ENCODE data around the gene ATP1B1. TPM values are rescaled to one million over a fixed set of nuclear protein-coding genes. Genes with fewer than 3 reads are reported as not detected.

The ATP1B1 gene
- total RNA-seq, 1 experiment from 2014 or later = 22.6 TPM

- DNase-seq (ENCODE audit: low read depth) = no peak
These were observed 11.5 kb upstream of the ATP1B1 start for GRCh38 chr1:169094897-169095569.

GRCh38 chr1:169098380-169098779 lies 8.1 kb upstream of the ATP1B1 start:
- DNase-seq (ENCODE audit: low read depth) = no peak

DNA sequence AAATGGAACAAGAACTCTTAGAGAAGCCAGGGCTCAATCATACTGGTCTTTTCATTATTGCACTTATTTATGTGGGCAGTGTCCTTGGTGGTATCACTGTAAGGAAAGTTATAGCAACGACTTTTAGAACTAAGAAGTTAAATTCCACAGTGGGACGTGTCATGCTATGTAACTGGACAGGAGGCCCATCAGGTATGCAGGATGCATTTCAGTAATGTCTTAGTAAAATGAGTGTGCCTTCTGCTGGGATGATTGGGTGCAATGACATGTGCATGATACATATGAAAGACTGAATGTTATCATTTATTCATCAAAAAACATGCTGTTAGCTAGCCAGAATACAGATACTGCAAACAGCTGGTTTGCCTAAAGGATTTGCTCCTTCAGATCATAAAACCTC lies 6.9 kb upstream of the ATP1B1 start:
- DNase-seq (ENCODE audit: low read depth) = no peak

GRCh38 chr1:169100208-169100607 lies 6.3 kb upstream of the ATP1B1 start:
- no peak for DNase-seq (ENCODE audit: low read depth)

- DNase-seq (ENCODE audit: low read depth) = no peak
These were observed 5.8 kb upstream of the ATP1B1 start for GRCh38 chr1:169100651-169101088.

DNA sequence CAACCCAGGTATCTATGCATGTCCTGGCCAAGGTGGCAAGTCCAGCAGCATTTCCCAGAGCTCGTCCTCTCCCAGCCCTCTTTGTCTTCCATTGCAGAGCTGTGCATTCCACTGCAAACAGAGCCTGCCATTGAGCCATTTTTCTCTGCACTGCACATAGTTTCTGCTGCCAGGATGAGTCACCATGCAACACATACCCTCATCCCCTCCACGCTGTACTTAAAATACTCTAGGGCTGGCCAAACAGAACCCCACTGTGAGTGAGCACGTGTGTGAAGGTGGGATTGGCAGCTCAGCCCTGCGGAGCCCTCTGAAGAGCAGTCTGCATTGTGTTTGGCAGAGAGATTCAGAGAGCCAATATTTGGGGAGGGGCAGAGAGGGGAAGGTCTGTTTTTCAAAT lies 3.9 kb upstream of the ATP1B1 start:
- DNase-seq (ENCODE audit: low read depth) = peak; percentile 63

DNA sequence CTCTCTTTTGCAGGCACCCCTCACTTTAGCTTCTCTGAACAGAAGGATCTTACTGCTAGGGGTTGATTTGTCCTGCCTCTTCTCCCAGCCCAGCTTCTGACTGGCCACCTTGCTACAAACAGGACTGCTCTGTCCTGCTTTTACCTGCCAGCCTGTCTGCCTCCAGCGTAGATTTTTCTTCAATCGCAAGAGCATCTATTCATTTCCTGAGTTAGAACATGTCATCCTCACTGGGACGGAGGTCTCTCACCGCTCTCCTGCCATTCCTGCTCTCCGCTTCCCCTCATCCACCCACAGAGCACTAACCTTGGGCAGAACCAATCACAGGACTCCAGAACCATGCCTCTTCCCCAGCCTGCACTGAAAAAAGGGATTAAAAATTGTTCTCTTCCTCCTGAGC lies 3.5 kb upstream of the ATP1B1 start:
- no peak for DNase-seq (ENCODE audit: low read depth)

- DNase-seq (ENCODE audit: low read depth) = no peak
These were observed 3.0 kb upstream of the ATP1B1 start for GRCh38 chr1:169103480-169103893.

GRCh38 chr1:169105087-169105433 lies 1.4 kb upstream of the ATP1B1 start:
- DNase-seq (ENCODE audit: low read depth) = no peak

DNA sequence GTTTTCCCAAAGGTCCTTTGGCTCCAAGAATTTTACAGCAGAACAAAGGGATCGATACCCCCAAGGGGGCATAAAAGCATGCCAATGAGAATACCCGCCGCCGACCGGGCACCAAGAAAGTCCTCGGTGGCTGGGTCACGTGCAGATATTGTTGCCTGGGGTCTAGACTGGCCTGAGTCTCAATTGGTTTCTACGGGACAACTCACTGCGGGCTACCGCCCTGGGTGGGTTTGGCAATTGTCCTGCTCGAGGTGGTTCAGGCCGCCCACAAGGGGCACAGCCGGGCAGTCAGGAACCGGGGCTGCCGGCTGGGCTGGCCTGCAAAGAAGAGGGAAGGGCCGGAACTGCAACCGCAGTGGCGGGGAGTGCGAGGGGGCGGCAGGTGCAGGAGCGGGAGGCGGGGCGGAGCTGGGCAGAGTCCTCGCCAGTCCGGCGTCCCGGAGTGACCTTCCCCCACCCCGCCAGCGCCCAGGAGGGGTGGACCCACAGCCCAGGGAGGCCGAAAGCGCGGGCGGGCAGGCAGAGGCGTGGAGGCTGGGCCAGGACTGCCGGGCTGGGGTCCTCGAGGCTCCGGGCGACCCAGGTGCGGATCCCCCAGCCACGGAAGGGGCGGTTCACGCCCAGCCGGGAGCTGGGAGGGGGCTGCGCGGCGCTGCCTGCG lies 926 bp upstream of the ATP1B1 start:
- DNase-seq (ENCODE audit: low read depth) = peak; percentile 66

- peak; percentile 65 for DNase-seq (ENCODE audit: low read depth)
These were observed 572 bp downstream of the ATP1B1 start for GRCh38 chr1:169106921-169107602.

DNA sequence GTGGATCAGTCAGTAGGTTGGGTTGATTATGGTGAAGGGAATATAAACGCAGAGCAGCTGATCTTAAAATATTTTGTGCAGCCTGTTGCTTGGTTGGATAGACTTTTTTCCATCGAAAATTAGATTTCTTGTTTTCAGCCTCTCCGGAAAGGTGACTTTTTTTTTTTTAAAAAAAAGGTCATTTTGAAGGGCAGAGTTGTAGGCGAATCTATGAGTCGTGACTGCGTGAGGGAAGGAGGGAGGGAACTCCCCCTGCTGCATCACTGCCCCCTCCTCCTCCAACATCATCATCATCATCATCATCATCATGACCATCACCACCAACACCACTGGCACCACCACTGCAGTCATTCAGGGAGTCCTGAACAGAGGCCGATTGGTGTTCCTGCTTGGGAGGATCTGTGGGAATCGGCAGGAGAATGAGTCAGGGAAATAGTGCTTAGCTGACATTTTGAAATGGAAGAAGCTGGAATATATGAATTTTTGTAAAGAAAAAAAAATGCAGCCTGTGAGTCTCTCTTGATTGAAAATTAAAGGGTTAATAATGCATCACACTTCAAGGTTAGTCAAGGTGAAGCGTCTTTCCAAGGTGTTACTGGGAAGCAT lies 1.2 kb downstream of the ATP1B1 start:
- peak; percentile 65 for DNase-seq (ENCODE audit: low read depth)

- DNase-seq (ENCODE audit: low read depth) = no peak
These were observed 1.7 kb downstream of the ATP1B1 start for GRCh38 chr1:169108223-169108622.

DNA sequence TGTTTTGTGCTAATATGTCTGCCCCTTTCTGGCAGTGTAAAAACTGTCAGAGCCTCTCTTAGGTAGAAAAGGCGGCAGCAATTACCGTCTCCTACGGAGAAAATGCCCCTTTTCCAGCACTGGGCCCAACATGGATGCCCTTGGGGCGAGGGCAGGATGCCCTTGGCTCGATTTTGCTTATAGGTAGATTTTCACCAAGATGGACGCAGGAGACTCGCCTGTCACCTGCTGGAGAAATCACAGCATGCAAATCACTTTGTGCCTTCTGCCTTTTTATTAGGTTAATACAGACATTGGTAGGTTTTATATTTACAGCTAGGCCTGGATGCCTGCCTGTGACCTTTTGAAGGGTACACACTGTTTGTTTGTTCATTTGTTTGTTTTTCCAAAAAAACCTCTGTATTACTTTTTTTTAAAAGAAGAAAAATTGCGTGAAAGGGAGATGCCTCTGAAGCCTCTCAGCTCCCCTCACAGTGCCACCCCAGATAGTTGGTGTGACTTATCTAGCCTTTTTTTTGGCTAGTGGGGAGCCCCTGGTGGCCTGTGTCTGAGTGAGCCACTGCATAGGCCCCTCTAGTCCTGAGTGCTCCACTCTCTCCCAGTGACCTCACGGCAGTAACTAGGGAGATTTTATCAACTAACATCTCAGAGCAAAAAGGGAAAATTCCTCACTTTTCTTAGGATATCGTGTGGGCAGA lies 2.5 kb downstream of the ATP1B1 start:
- peak; percentile 37 for DNase-seq (ENCODE audit: low read depth)

- peak; percentile 69 for DNase-seq (ENCODE audit: low read depth)
These were observed 3.2 kb downstream of the ATP1B1 start for GRCh38 chr1:169109561-169110134.

DNA sequence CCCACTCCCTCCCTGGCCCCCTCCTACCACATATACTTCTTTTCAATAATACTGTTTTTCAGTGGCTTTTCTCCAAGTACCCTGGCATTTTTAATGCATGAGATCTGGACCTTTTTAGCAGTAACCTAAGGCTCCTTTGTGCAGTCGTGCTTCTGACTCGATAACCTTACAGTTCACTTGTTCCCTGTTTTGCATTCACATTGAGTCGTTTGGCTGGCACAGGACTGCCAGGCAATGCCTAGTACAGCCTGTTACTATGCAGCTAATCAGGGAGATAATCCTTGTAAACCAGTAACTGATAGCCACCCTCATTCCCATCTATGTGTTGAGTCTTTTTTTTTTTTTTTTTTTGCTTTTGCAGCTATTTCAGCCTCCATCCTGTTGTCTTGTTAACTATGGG lies 3.7 kb downstream of the ATP1B1 start:
- no peak for DNase-seq (ENCODE audit: low read depth)

- no peak for DNase-seq (ENCODE audit: low read depth)
These were observed 4.4 kb downstream of the ATP1B1 start for GRCh38 chr1:169110689-169111447.

GRCh38 chr1:169111472-169111871 lies 5.0 kb downstream of the ATP1B1 start:
- no peak for DNase-seq (ENCODE audit: low read depth)

DNA sequence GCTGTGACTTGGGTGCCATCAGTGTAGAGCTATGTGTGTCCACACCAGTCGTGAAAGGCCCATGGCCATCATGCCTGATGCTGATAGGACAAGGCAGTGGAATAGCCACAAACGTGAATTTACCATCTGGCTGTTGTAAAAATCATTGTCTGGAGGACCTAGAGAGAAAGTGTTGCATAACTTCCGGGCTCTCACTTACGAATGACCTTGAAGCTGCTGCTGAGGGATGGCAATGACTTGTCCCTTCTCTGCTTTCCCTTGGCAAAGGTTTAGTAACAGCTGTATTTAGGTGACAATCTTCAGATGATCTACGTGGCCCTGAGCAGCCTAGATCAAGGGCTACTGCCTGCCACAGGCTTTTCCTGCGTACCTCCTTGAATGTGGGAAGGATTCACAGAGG lies 5.8 kb downstream of the ATP1B1 start:
- DNase-seq (ENCODE audit: low read depth) = peak; percentile 35

GRCh38 chr1:169113613-169114119 lies 7.2 kb downstream of the ATP1B1 start:
- DNase-seq (ENCODE audit: low read depth) = peak; percentile 94
